Fibroblast of lung (primary cell): ENCODE measurements around the gene LSAMP. TPM values are rescaled to one million over a fixed set of nuclear protein-coding genes. Genes with fewer than 3 reads are reported as not detected.

Experiments used
- DNase-seq, 2 donors: peaks; one replicate each; pipeline versions ENCODE4 v3.0.0 to v3.0.0-alpha.2; 2010; ENCODE audit warnings: low read depth in 2 of 2
- H2AFZ ChIP-seq: 2 replicates; pipeline ENCODE4 v1.5.1; 2012; ENCODE audit warnings: low read length, control low read depth, inconsistent platforms
- H3K27ac ChIP-seq: 2 replicates; pipeline ENCODE4 v1.5.1; 2011; ENCODE audit warnings: low read length, control low read depth; ENCODE audit not compliant: insufficient read depth
- H3K27me3 ChIP-seq: 2 replicates; pipeline ENCODE4 v1.5.1; 2011; ENCODE audit warnings: mild to moderate bottlenecking, low read length; ENCODE audit not compliant: control insufficient read depth, insufficient read depth
- H3K36me3 ChIP-seq: 2 replicates; pipeline ENCODE4 v1.5.1; 2011; ENCODE audit warnings: low read length; ENCODE audit not compliant: control insufficient read depth, insufficient read depth
- H3K4me1 ChIP-seq: 2 replicates; pipeline ENCODE4 v1.5.1; 2011; ENCODE audit warnings: low read length; ENCODE audit not compliant: control insufficient read depth, insufficient read depth; ENCODE audit errors: extremely low read depth
- H3K4me2 ChIP-seq: 2 replicates; pipeline ENCODE4 v1.5.1; 2011; ENCODE audit warnings: low read length, control low read depth; ENCODE audit not compliant: insufficient read depth; ENCODE audit errors: extremely low read depth
- H3K4me3 ChIP-seq, 4 experiments: fragments of 200-600 bp in 1 of 4; sonication (generic) in 1 of 4; replicated peaks in 1 of 4; 2 replicates each; pipeline ENCODE4 v1.5.1; 2011 to 2016; ENCODE audit warnings: low read length in 4 of 4, low read depth in 3 of 4, mild to moderate bottlenecking in 3 of 4, control low read depth in 2 of 4, inconsistent platforms in 1 of 4, mixed read lengths in 1 of 4; ENCODE audit not compliant: insufficient read depth in 1 of 4; ENCODE audit errors: control extremely low read depth in 1 of 4
- H3K79me2 ChIP-seq: 2 replicates; pipeline ENCODE4 v1.5.1; 2012; ENCODE audit warnings: mild to moderate bottlenecking, low read length, inconsistent platforms; ENCODE audit not compliant: control insufficient read depth, insufficient read depth
- H3K9ac ChIP-seq: 2 replicates; pipeline ENCODE4 v1.5.1; 2011; ENCODE audit warnings: mild to moderate bottlenecking, low read length, control low read depth; ENCODE audit not compliant: insufficient read depth
- H3K9me3 ChIP-seq: 2 replicates; pipeline ENCODE4 v1.5.1; 2012; ENCODE audit warnings: low read depth, low read length; ENCODE audit not compliant: control insufficient read depth, insufficient read depth
- H4K20me1 ChIP-seq: 2 replicates; pipeline ENCODE4 v1.5.1; 2011; ENCODE audit warnings: low read length; ENCODE audit not compliant: control insufficient read depth, insufficient read depth; ENCODE audit errors: extremely low read depth
- EZH2 ChIP-seq: IDR thresholded peaks from 2 replicates; pipeline ENCODE4 v1.5.1; 2012; ENCODE audit warnings: low read length, control low read depth, mild to moderate bottlenecking; ENCODE audit errors: missing control alignments
- polyA plus RNA-seq, 2 donors: library from polyadenylated mRNA; depleted of rRNA in 1 of 2; stranded (reverse) in 1 of 2; unstranded in 1 of 2; fragments of >200 nt; gene quantifications; 2 replicates each; pipeline ENCODE4 v1.2.1, GENCODE V29; 2011 to 2012; ENCODE audit warnings: missing spikeins in 1 of 2
- total RNA-seq: library from RNA; depleted of rRNA; stranded (reverse); fragments of >200 nt; gene quantifications from 2 replicates; pipeline ENCODE4 v1.2.1, GENCODE V29; 2014
- TF ChIP-seq, protein P1 (sequence below), 2 donors: IDR thresholded peaks in 1 of 2; conservative IDR thresholded peaks in 1 of 2; 1 replicate in 1 of 2; 2 replicates in 1 of 2; pipeline ENCODE4 v1.5.1; 2011 to 2012; ENCODE audit warnings: low read length in 2 of 2, control low read depth in 1 of 2, inconsistent platforms in 1 of 2, low read depth in 1 of 2, mild to moderate bottlenecking in 1 of 2

The LSAMP gene
- total and polyA plus RNA-seq, 2 donors (not counting 1 experiment from before 2014, with no cell fraction given), result 4.8 to 5.9 TPM

DNA sequence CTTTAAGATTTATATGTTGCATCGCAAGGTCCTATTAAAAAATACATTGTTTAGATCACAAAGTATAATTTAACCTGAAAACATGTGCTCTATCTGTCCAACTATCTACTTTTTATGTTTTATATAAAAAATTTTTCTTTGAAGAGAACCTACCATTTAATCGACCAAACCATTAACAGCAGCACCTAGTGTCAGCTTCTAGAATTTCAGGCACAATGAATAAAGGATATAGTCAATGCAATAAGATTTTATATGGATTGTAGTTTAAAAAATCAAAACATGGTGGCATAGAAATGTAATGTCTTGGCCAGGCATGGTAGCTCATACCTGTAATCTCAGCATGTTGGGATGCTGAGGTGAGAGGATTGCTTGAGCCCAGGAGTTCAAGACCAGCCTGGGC is 508.2 kb downstream of the LSAMP start:
- no peak overlapping the region for H3K9ac ChIP-seq
- H3K27ac ChIP-seq, result no peak overlapping the region
- H3K79me2 ChIP-seq, result no peaks in the 10 kb centered on the region
- no peaks in the 10 kb centered on the region for H4K20me1 ChIP-seq
- no peak overlapping the region for H3K4me3 ChIP-seq
- no peaks in the 10 kb centered on the region for H3K9me3 ChIP-seq
- no peaks in the 10 kb centered on the region for H3K36me3 ChIP-seq
- H3K4me1 ChIP-seq, result no peaks in the 10 kb centered on the region
- no peak overlapping the region for H2AFZ ChIP-seq
- H3K4me2 ChIP-seq, result no peak overlapping the region
- DNase-seq, result no peak
- TF ChIP-seq, protein P1, sequence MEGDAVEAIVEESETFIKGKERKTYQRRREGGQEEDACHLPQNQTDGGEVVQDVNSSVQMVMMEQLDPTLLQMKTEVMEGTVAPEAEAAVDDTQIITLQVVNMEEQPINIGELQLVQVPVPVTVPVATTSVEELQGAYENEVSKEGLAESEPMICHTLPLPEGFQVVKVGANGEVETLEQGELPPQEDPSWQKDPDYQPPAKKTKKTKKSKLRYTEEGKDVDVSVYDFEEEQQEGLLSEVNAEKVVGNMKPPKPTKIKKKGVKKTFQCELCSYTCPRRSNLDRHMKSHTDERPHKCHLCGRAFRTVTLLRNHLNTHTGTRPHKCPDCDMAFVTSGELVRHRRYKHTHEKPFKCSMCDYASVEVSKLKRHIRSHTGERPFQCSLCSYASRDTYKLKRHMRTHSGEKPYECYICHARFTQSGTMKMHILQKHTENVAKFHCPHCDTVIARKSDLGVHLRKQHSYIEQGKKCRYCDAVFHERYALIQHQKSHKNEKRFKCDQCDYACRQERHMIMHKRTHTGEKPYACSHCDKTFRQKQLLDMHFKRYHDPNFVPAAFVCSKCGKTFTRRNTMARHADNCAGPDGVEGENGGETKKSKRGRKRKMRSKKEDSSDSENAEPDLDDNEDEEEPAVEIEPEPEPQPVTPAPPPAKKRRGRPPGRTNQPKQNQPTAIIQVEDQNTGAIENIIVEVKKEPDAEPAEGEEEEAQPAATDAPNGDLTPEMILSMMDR (conservative IDR thresholded peaks at IDR 0.05 in 1 of 2, IDR thresholded peaks at IDR 0.05 in 1 of 2; ENCODE audit: low read depth in 1 of 2, low read length in 2 of 2), result peak; percentile 38 to 55
- no peak for TF ChIP-seq EZH2
- H3K27me3 ChIP-seq, result no peaks in the 10 kb centered on the region

DNA sequence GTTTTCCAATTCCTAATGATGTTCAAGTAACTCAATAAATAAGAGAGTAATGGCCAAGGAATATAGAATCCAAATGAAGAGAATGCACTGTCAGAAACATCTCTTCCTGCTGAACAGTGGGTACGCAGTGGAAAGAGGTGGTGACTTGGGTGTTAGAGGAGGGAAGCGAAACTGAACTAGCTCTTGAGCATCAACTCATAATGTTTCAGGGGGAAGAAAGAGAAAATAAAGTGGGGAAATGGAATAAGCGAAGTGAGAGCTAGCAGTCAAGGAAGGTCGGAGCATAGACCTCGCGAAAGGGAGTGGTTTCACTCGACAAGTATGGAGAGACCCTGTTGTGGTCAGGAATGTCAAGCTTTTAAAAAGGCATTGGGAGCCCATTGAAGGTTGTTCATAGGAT is 512.5 kb downstream of the LSAMP start:
- Histone ChIP-seq H3K27me3 (no peaks in the 10 kb centered on the region), H3K4me2 (no peak overlapping the region), H3K36me3 (no peaks in the 10 kb centered on the region), H3K4me1 (no peaks in the 10 kb centered on the region), H3K9me3 (no peaks in the 10 kb centered on the region), H3K79me2 (no peaks in the 10 kb centered on the region), H3K4me3 (no peak overlapping the region), H2AFZ (no peak overlapping the region), H4K20me1 (no peaks in the 10 kb centered on the region), H3K27ac (no peak overlapping the region), H3K9ac (no peak overlapping the region)
- DNase-seq, result no peak
- TF ChIP-seq, protein P1 (conservative IDR thresholded peaks at IDR 0.05 in 1 of 2, IDR thresholded peaks at IDR 0.05 in 1 of 2; ENCODE audit: low read depth in 1 of 2, low read length in 2 of 2), result no peak
- TF ChIP-seq EZH2, result no peak

DNA sequence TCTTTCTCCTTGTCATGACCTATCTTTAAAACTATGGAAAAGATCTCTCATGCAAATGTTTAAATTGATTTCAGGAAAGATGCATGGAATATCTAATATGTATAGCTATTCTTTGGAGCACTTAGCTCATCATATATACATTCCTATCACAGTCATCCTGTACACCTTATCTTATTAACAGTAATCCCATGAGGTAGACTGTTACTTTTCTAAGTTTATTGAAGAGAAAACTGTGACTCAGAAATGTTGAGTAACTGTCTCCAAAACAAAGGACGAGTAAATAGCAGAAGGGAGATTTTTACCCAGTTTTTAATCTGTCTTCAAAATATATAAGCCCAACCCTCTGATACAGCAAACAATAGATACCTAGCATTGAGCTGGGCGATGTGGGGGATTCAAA is 513.7 kb downstream of the LSAMP start:
- DNase-seq, result peak in 1 of 2 donors; percentile 11

More for the DNA sequence above, 513.7 kb downstream of the LSAMP start:
- Histone ChIP-seq H3K4me3 (no peak overlapping the region), H3K9me3 (no peaks in the 10 kb centered on the region), H3K27me3 (no peaks in the 10 kb centered on the region), H3K79me2 (no peaks in the 10 kb centered on the region), H3K36me3 (no peaks in the 10 kb centered on the region), H3K4me2 (no peak overlapping the region), H3K4me1 (no peaks in the 10 kb centered on the region), H2AFZ (no peak overlapping the region), H3K9ac (no peak overlapping the region), H4K20me1 (no peaks in the 10 kb centered on the region), H3K27ac (no peak overlapping the region)
- no peak for TF ChIP-seq EZH2
- TF ChIP-seq, protein P1 (conservative IDR thresholded peaks at IDR 0.05 in 1 of 2, IDR thresholded peaks at IDR 0.05 in 1 of 2; ENCODE audit: low read depth in 1 of 2, low read length in 2 of 2), result no peak
